Stimulated activated CD8-positive, alpha-beta memory T cell treated with anti-CD3 and anti-CD28 coated beads, Interleukin-4, amount 100 ng/mL, for 24 hours (primary cell): Measurements from ENCODE around the gene POLR3GL.

Experiments used
- DNase-seq: peaks from one replicate; pipeline ENCODE4 v3.0.0-alpha.2; 2020; ENCODE audit warnings: low read depth

POLR3GL gene

GRCh38 chr1:145977016-145977415 is 12.5 kb downstream of the POLR3GL start:
- DNase-seq: no peak

GRCh38 chr1:145977486-145978470 is 13.3 kb downstream of the POLR3GL start:
- peak; percentile 46 for DNase-seq

GRCh38 chr1:145978471-145978853 is 14.0 kb downstream of the POLR3GL start:
- no peak for DNase-seq

- DNase-seq: peak; percentile 66
Observed at GRCh38 chr1:145978854-145979745, 14.6 kb downstream of the POLR3GL start.

GRCh38 chr1:145979746-145980456 is 15.4 kb downstream of the POLR3GL start:
- no peak for DNase-seq

- DNase-seq: no peak
Observed at GRCh38 chr1:145980457-145980994, 16.0 kb downstream of the POLR3GL start.

GRCh38 chr1:145982010-145982723 is 17.7 kb downstream of the POLR3GL start:
- DNase-seq: no peak

- no peak for DNase-seq
Observed at GRCh38 chr1:145983206-145983675, 18.8 kb downstream of the POLR3GL start.

- DNase-seq: no peak
Observed at GRCh38 chr1:145983960-145984830, 19.7 kb downstream of the POLR3GL start.

- DNase-seq: no peak
Observed at GRCh38 chr1:145985129-145985501, 20.6 kb downstream of the POLR3GL start.

GRCh38 chr1:145985502-145986439 is 21.3 kb downstream of the POLR3GL start:
- no peak for DNase-seq

- DNase-seq: no peak
Observed at GRCh38 chr1:145986551-145986950, 22.1 kb downstream of the POLR3GL start.

GRCh38 chr1:145987926-145988325 is 23.4 kb downstream of the POLR3GL start:
- DNase-seq: no peak

- no peak for DNase-seq
Observed at GRCh38 chr1:145988773-145989172, 24.3 kb downstream of the POLR3GL start.

GRCh38 chr1:145990249-145990855 is 25.9 kb downstream of the POLR3GL start:
- DNase-seq: no peak

GRCh38 chr1:145991735-145992412 is 27.4 kb downstream of the POLR3GL start:
- DNase-seq: no peak

GRCh38 chr1:145992502-145992936 is 28.0 kb downstream of the POLR3GL start:
- DNase-seq: no peak
